ENCODE data around the gene RAB11FIP2.
A peak's percentile ranks its signal among the peaks of the same experiment; 100 is the strongest.
"Not testable (repeated sequence)": the region's sequence is repeated elsewhere in the genome, so short reads cannot be mapped to it uniquely, and the experiment has no call there.

The RAB11FIP2 gene, protein sequence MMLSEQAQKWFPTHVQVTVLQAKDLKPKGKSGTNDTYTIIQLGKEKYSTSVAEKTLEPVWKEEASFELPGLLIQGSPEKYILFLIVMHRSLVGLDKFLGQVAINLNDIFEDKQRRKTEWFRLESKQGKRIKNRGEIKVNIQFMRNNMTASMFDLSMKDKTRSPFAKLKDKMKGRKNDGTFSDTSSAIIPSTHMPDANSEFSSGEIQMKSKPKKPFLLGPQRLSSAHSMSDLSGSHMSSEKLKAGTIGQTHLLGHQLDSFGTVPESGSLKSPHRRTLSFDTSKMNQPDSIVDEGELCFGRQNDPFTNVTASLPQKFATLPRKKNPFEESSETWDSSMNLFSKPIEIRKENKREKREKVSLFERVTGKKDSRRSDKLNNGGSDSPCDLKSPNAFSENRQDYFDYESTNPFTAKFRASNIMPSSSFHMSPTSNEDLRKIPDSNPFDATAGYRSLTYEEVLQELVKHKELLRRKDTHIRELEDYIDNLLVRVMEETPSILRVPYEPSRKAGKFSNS

DNA sequence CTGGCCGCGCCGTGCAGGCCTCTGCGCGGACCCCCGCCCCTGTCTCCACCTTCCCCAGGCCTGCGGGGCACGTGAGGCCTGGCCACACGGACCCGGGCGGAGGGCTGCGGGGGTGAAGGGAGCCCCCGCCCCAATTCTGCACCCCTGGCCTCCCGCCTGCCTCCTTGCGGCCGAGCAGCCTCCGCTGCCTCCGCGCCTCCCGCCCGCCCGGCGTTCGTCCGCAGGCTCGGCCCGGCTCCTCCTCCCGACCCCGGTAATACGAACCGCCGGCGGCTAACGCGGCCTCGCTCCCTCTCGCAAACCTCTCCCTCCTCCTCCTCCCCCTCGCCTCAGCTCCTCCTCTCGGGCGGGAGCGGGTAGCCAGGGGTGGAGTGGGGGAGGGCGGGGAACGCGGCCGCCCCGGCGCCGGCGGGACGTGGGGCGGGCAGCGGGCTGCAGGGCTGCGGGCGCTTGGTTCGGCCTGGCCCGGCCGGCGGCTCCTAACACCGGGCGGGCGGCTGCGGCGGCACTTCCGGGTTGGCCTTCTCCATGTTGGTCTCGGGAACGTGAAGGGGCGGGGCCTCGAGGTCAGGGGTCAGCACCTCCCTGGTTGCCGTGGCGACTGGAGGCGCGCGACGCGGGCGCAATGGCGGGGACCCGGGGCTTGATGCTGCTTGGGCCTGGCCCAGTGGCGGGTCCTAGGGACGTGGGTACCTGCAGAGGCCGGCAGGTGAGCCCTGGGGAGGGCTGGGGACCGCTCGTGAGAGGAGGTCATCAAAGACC is at the start of gene RAB11FIP2:
RAB11FIP2 (minus strand) TSS at position 547 of the 762 bp plus-strand sequence. CDS start 778 bp downstream, outside the sequence.
- peak; percentile 91 for DNase-seq

DNA sequence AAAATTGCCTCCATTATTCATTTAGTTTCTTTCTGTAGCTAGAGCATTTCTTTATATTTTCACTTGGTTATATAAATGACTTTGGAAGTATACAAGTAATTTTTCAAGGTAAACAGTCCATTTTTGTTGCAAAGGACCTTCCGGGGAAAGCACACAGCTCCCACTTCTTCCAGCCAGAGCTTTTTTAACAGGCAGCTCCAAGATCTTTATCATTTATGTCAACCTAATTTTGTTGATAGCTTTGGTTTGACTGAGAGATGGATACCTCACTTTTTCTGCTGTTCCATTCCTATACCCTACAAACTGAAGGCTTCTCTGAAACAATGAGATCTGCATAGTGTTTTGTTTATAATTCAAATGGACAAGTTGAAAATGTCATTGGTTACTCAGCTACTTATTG is 49.3 kb upstream of the RAB11FIP2 start:
- DNase-seq: no peak

- DNase-seq: no peak
These were observed 45.5 kb upstream of the RAB11FIP2 start for GRCh38 chr10:118092209-118092608.

- DNase-seq: no peak
These were observed 34.1 kb upstream of the RAB11FIP2 start for GRCh38 chr10:118080817-118081216.

DNA sequence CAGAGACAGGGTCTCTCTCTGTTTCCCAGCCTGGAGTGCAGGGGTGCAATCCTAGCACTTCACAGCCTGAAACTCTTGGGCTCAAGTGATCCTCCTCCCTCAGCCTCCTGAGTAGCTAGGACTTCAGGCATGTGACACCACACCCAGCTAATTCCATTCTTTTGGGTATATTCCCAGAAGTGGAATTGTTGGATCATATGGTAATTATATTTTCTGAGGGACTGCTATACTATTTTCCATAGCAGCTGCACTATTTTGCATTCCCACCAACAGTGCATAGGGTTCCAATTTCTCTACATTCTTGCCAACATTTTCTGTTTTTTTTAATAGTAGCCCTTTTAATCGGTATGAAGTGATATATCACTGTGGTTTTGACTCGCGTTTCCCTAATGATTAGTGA is 30.0 kb upstream of the RAB11FIP2 start:
- DNase-seq: no peak

DNA sequence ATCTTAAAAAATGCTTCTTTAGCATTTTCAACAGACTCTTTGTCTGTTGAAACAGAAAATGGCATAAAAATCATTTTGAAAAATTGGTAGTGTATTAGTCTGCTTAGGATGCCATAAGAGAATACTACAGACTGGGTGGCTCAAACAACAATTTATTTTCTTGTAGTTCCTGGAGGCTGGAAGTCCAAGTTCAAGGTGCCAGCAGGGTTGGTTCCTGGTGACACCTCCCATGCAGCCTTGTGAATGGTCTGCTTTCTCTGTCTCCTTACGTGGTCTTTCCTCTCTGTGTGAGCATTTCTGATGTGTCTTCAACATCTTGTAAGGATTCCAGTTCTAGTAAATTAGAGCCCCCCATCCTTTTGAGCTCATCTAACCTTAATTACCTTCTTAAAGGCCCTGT is 26.1 kb upstream of the RAB11FIP2 start:
- DNase-seq: no peak

DNA sequence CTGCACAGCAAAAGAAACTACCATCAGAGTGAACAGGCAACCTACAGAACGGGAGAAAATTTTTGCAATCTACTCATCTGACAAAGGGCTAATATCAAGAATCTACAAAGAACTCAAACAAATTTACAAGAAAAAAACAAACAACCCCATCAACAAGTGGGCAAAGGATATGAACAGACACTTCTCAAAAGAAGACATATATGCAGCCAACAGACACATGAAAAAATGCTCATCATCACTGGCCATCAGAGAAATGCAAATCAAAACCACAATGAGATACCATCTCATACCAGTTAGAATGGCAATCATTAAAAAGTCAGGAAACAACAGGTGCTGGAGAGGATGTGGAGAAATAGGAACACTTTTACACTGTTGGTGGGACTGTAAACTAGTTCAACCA is 20.6 kb upstream of the RAB11FIP2 start:
- not testable (repeated sequence) for DNase-seq

- DNase-seq: no peak
These were observed 16.1 kb upstream of the RAB11FIP2 start for GRCh38 chr10:118062798-118063238.

DNA sequence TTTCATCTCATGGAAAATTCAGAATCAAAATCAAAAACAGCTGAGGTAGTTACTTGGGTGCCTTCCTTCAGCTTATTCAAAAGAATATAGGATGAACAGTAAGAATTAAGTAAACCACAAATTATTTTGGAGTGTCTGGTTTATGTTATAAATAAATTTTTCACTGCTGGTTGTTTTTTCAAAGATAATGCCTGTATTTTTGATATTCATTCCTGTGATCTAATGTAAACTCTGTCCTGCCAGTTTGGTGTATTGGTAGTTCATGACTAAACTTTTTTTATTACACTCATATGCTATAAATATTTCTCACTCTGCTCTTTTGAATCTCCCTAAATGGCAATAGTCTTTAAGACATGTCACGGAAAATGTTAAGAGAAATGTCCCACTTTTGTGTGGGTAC is 11.6 kb upstream of the RAB11FIP2 start:
- DNase-seq: no peak

GRCh38 chr10:118057361-118057760 is 10.6 kb upstream of the RAB11FIP2 start:
- no peak for DNase-seq

- DNase-seq: no peak
These were observed 7.6 kb upstream of the RAB11FIP2 start for GRCh38 chr10:118054383-118054782.

GRCh38 chr10:118052816-118053215 is 6.1 kb upstream of the RAB11FIP2 start:
- DNase-seq: no peak

DNA sequence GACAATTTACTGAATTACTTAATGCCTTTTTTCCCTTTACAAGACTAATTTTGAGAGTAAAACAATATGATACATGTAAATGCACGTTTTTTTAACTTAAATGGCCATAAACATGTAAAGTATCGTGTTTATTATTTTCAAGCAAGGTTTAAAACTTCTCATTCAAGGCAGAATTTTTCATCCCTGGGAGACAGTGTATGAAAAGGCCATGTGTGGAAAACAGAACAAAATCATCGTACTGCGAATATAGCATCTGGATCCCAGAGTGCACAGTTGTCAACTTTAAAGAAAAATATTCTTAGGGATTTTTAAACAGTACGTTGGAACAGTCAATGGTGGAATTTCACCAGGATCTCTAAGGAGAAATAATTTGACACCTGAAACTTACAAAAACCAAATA is 1.1 kb upstream of the RAB11FIP2 start:
- no peak for DNase-seq

- no peak for DNase-seq
These were observed 497 bp upstream of the RAB11FIP2 start for GRCh38 chr10:118047157-118047719.

- peak; percentile 67 for DNase-seq
These were observed 825 bp downstream of the RAB11FIP2 start for GRCh38 chr10:118045837-118046394.

GRCh38 chr10:118045158-118045836 is 1.4 kb downstream of the RAB11FIP2 start:
- DNase-seq: peak; percentile 12

DNA sequence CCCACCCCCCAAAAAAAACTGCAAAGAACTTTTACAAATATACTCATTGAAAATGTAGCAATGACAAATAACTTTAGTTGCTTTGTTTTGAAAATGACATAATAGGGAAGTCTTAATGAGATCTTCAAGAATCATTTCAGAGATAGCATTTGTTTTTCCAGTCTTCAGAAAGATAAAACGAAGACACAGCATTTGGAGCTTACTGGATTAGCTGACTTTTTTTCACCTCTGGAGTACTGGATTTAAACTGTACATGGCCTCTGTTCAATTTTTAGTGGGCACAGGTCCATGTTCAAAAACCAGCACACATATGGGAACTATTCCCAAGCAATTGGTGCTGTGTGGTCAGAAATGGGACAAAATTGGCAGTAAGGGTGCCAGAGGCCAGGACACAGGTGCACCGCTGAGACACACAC is 3.9 kb downstream of the RAB11FIP2 start:
- no peak for DNase-seq

DNA sequence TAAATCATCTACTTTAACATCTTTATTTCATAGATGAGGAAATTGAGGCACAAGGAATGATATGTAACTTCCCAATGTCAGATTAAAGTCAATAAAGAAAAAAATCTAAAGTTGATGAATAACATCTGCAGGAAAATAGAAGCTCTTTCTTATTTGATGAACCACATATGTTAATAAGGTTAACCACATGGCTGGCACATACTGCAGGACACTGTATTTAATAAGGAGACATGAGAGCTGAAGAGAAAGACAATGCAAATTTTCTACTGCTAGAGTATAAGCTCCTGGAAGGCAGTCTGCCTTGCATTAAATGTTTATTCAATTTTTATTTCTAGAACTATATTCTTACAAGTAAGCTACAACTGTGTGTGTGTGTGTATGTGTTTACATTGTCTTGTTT is 4.4 kb downstream of the RAB11FIP2 start:
- DNase-seq: no peak

GRCh38 chr10:118041316-118041715 is 5.4 kb downstream of the RAB11FIP2 start:
- peak; percentile 35 for DNase-seq

GRCh38 chr10:118036281-118036875 is 10.4 kb downstream of the RAB11FIP2 start:
- DNase-seq: no peak

DNA sequence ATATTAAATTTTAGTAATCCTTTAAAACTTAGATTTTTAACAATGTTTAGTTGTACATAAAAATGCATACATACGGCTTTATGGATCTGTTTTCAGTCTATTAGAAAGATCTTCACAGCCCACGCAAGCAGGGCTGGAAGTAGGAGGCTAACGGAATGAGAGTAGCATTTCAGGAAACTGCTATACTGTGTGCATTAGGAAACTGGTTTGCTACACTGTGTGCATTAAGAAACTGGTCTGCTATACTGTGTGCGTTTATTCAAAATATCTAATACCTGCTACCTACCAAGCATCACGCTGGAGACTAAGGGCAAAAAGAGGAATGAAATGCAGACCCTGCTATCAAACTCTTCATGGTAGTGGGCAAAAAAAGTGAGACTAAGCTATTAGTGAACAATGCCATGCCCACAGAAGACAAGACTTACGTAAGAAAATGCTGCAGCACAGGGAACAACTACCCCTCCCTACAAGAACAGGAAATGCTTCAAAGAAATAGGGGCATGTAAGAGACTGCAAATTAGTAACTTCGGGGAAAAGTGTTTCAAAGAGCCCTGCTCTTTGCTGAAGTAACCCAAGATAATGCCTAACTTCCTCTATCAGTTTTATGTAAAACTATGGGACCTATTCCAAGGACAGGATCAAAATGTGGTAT is 11.3 kb downstream of the RAB11FIP2 start:
- no peak for DNase-seq

Data from HCEC 1CT (cell line).